GM12892 (cell line): ENCODE measurements around the gene SHOX.
"Not testable (repeated sequence)": the region's sequence is repeated elsewhere in the genome, so short reads cannot be mapped to it uniquely, and the experiment has no call there.

Source experiments
- POLR2A ChIP-seq: IDR thresholded peaks from 2 replicates; pipeline ENCODE4 v1.6.1; 2011; ENCODE audit warnings: low read depth, low read length, control low read depth
- TAF1 ChIP-seq: IDR thresholded peaks from 2 replicates; pipeline ENCODE4 v1.6.1; 2011; ENCODE audit warnings: low read depth, mild to moderate bottlenecking, control low read depth, low read length, borderline replicate concordance

GRCh38 chrX:622802-623201 lies 7.8 kb upstream of the SHOX start:
- not testable (repeated sequence) for TF ChIP-seq TAF1, POLR2A
